IPS-15b (cell line): ENCODE results near the gene PPFIA3.

Source experiments
- H3K27me3 ChIP-seq: one replicate; pipeline ENCODE4 v1.6.1; 2013; ENCODE audit warnings: low read length; ENCODE audit not compliant: control insufficient read depth, insufficient read depth
- H3K36me3 ChIP-seq: one replicate; pipeline ENCODE4 v1.6.1; 2013; ENCODE audit warnings: low read length; ENCODE audit not compliant: control insufficient read depth, insufficient read depth
- H3K4me1 ChIP-seq: one replicate; pipeline ENCODE4 v1.6.1; 2013; ENCODE audit warnings: mild to moderate bottlenecking, low read length; ENCODE audit not compliant: control insufficient read depth, insufficient read depth
- H3K4me3 ChIP-seq: one replicate; pipeline ENCODE4 v1.5.1; 2013; ENCODE audit warnings: low read depth, low read length
- H3K9ac ChIP-seq: one replicate; pipeline ENCODE4 v1.6.1; 2013; ENCODE audit warnings: low read depth, mild to moderate bottlenecking, low read length
- H3K9me3 ChIP-seq: one replicate; pipeline ENCODE4 v1.6.1; 2013; ENCODE audit warnings: mild to moderate bottlenecking, low read length; ENCODE audit not compliant: control insufficient read depth, insufficient read depth

PPFIA3 gene

DNA sequence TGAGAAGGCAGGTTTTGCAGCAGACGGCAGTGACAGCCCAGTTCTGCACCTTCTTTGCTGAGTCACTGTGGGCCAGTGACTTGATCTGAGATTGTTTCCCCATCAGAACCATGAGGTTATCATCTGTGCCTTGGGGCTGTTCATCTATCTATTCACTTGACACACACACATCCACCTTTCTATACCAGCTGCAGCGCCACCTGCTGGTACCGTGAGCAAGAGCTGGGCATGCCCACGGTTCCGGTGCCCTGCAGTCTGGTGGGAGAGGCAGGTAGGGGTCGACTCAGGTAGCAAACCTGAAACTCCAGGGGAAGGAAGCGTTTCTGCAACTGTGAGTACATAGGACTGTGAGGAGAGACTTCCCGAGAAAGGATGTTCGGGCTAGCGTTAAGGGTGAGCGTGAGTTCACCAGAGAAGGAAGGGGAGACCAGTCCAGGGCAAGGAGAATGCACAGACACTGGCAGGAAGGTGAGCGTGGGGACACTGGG is 12.7 kb upstream of the PPFIA3 start:
- H3K4me1 ChIP-seq, result no peaks in the 10 kb centered on the region
- H3K9me3 ChIP-seq, result no peaks in the 10 kb centered on the region
- no peak overlapping the region for H3K4me3 ChIP-seq
- H3K27me3 ChIP-seq, result no peaks in the 10 kb centered on the region
- H3K36me3 ChIP-seq, result peaks cover 56% of the 10 kb centered on the region
- no peak overlapping the region for H3K9ac ChIP-seq

DNA sequence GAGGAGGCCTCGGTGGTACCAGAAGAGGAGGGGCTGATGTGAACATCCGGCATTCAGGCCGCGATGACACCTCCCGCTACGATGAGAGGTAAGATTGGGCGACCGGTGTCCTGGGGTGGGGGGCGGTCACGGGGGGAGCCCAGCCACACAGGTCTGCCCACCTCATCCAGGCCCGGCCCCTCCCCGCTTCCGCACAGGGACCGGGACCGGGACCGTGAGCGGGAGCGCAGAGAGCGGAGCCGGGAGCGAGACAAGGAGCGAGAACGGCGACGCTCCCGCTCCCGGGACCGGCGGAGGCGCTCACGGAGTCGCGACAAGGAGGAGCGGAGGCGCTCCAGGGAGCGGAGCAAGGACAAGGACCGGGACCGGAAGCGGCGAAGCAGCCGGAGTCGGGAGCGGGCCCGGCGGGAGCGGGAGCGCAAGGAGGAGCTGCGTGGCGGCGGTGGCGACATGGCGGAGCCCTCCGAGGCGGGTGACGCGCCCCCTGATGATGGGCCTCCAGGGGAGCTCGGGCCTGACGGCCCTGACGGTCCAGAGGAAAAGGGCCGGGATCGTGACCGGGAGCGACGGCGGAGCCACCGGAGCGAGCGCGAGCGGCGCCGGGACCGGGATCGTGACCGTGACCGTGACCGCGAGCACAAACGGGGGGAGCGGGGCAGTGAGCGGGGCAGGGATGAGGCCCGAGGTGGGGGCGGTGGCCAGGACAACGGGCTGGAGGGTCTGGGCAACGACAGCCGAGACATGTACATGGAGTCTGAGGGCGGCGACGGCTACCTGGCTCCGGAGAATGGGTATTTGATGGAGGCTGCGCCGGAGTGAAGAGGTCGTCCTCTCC is 11.5 kb upstream of the PPFIA3 start:
- Histone ChIP-seq H3K27me3 (no peaks in the 10 kb centered on the region), H3K4me1 (no peaks in the 10 kb centered on the region), H3K4me3 (no peak overlapping the region), H3K36me3 (peaks cover 49% of the 10 kb centered on the region), H3K9me3 (no peaks in the 10 kb centered on the region), H3K9ac (no peak overlapping the region)

DNA sequence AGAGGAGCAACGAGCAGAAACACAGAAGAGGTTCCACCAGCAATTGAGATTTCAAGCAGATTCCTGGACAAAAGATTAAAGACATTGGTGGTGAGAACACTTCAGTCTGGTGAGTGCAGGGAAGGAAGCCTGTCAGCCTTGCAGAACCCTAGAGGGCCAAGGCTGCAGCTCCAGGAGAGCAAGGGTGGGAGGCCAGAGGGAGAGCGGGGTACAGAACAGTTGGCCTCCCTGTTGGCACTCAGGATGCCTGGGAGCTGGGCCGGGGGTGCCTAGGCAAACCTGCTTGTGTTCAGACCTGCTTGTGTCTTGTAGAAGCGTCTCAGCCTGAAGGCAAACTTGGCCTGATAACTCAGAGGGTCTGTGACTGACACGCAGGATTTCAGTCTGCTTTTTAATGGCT is 10.3 kb upstream of the PPFIA3 start:
- no peaks in the 10 kb centered on the region for H3K4me1 ChIP-seq
- no peaks in the 10 kb centered on the region for H3K27me3 ChIP-seq

DNA sequence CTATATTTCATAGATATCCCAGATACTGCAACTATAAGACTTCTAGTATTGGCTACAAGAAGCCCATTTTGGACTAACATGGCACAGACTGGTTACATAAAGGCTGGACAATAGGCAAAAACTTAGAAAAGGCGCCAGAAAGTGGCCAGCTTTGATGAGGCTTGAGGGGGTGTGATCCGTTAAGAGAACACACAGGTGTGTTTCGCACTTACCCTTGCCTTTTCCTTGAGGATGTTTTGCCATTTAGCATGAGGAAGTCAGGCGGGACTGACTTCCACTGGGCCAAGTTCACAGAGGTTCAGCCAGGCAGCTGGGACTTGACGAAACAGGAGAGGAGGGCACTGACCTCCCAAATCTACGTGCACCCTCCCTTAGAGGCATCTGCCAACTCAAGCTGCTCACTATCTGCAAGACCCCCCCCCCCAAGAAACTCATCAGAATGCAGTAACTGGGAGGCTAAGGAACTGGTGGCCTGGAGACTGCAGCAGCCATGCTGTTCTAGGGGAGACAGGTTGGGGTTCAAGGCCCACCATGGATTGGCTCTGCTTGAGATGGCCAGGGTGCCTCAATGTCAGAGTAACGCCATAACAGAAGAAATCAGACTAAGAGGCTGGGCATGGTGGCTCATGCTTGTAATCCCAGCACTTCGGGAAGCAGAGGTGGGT is 9.6 kb upstream of the PPFIA3 start:
- no peaks in the 10 kb centered on the region for H3K4me1 ChIP-seq
- no peak overlapping the region for H3K9ac ChIP-seq
- H3K36me3 ChIP-seq, result peaks cover 32% of the 10 kb centered on the region
- no peaks in the 10 kb centered on the region for H3K27me3 ChIP-seq
- no peak overlapping the region for H3K4me3 ChIP-seq
- H3K9me3 ChIP-seq, result no peaks in the 10 kb centered on the region

More for the DNA sequence above, 10.3 kb upstream of the PPFIA3 start:
- peak overlapping the region; percentile 2 for H3K9ac ChIP-seq
- no peak overlapping the region for H3K4me3 ChIP-seq
- peaks cover 38% of the 10 kb centered on the region for H3K36me3 ChIP-seq
- no peaks in the 10 kb centered on the region for H3K9me3 ChIP-seq

DNA sequence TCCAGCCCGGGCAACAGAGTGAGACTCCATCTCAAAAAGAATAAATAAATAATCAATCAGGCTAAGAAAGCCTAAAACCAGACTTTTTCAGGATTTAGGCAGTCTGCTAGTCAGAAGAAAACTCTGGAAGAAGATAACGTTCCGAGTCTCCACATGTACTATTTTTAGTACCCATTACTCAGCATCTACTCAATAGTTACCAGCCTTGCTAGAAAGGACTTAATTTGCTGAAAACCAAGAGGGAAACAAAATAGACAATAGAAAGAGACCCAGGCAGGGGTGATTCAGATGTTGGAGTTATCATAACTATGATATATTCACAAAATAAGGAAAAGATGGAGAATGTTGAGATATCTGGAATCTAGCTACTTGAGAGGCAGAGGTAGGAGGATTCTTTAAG is 8.8 kb upstream of the PPFIA3 start:
- no peaks in the 10 kb centered on the region for H3K9me3 ChIP-seq
- no peak overlapping the region for H3K4me3 ChIP-seq
- peaks cover 25% of the 10 kb centered on the region for H3K36me3 ChIP-seq
- no peak overlapping the region for H3K9ac ChIP-seq
- peaks cover 5% of the 10 kb centered on the region for H3K27me3 ChIP-seq
- H3K4me1 ChIP-seq, result no peaks in the 10 kb centered on the region

DNA sequence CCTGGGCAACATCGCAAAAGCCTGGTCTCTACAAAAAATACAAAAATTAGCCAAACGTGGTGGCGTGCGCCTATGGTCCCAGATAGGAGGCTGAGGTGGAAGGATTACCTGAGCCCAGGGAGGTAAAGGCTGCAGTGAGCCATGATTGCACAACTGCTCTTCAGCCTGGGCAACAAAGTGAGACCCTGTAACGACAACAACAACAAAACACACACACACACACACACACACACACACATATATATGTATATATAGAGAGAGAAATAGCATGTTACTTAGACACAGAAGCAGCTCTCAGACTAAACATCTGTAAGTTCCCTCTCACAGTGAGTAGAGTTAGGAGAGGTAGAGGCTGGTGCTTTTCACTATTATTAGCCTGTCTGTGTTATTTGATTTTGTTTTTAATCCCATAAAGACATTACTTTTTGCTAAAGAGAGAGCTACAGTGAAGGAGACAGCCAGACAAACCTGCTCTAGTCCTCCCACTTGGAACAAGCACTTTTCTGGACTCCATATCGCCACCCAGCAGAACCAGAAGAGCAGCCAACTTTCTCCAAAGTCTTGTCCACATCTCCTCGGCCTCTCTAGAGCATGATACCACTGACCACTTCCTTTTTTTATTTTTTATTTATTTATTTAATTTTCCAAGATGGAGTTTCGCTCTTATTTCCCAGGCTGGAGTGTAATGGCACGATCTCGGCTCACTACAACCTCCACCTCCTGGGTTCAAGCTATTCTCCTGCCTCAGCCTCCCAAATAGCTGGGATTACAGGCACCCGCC is 7.9 kb upstream of the PPFIA3 start:
- H3K4me1 ChIP-seq, result no peaks in the 10 kb centered on the region
- H3K4me3 ChIP-seq, result no peak overlapping the region
- no peak overlapping the region for H3K9ac ChIP-seq
- H3K9me3 ChIP-seq, result no peaks in the 10 kb centered on the region
- peaks cover 5% of the 10 kb centered on the region for H3K27me3 ChIP-seq
- H3K36me3 ChIP-seq, result peaks cover 25% of the 10 kb centered on the region

DNA sequence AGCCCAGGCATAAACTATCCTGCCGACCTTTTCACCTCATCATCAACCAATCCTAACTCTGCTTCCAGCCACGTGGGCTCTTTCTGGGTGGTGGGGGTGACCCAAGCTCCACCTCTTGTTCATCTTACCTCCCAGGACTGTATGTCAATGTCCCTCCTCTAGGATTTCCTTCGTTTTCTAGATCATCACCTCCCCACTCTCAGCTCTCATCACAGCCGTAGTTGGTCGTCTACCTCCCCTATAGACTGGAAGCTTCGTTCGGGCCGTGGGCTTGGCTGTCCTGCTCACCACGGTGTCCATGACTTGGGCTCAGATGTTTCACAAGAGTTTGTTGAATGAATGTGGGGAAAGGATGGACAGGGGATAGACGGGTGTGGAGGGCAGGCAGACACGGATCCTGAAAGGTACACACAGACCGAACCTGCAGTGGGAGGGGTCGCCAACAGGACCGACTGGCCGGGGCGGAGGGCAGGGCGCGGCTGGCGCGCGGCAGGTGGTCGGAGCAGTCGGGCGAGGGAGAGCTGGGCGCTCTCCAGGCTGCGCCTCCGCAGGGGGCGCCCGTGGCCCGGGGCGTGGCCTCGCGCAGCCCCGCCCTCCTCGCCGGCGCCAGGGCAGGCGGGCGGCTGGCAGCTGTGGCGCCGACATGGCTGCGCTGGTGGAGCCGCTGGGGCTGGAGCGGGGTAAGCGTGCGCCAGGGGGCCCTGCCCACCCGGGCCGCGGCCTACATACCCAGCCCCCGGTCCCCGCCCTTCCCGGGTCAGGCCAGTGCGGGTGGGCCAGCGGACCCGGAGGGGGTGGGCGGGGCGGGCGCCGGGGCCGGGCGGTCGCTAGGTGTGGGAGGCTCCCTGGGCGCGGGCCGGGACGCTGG is 5.3 kb upstream of the PPFIA3 start, which contains the start of gene LIN7B:
TSS of gene LIN7B (plus strand) at position 609 of the 868 bp plus-strand sequence. CDS start at position 644, 35 bp downstream.
- H3K4me3 ChIP-seq, result peak within 1 kb of the TSS; percentile 66
- peaks cover 5% of the 10 kb centered on the region for H3K27me3 ChIP-seq
- peaks cover 2% of the 10 kb centered on the region for H3K36me3 ChIP-seq
- no peaks in the 10 kb centered on the region for H3K9me3 ChIP-seq
- no peaks in the 10 kb centered on the region for H3K4me1 ChIP-seq
- no peak within 1 kb of the TSS for H3K9ac ChIP-seq

DNA sequence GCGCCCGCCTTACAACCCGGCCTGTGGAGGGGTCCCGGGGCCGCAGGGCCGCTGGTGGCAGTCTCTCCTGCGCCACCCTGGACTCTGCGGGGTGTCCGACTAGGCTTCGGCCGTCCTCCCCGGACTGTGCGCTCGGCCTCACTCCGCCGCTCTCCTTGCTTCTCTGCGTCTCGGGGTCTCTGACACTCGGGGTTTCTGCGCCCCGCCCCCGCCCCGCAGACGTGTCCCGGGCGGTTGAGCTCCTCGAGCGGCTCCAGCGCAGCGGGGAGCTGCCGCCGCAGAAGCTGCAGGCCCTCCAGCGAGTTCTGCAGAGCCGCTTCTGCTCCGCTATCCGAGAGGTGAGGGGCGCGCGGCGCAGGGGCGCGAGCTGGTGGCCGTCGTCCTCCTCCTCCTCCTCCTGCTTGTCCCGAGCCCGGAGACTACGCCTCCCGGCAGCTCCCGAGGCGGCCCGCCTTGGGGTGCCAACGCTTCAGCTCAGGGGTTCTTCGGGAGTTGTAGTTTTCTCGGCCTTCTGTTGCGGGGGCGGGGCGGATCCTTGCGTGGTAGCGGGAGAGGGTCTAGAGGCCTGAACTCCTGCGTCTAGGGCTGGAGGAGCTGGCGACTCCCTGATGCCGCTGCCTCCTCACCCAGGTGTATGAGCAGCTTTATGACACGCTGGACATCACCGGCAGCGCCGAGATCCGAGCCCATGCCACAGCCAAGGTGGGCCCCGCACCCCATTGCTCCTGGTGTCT is 4.5 kb upstream of the PPFIA3 start:
- Histone ChIP-seq H3K4me1 (no peaks in the 10 kb centered on the region), H3K9ac (no peak overlapping the region), H3K4me3 (peak overlapping the region; percentile 66), H3K36me3 (no peaks in the 10 kb centered on the region), H3K27me3 (peaks cover 7% of the 10 kb centered on the region), H3K9me3 (no peaks in the 10 kb centered on the region)

DNA sequence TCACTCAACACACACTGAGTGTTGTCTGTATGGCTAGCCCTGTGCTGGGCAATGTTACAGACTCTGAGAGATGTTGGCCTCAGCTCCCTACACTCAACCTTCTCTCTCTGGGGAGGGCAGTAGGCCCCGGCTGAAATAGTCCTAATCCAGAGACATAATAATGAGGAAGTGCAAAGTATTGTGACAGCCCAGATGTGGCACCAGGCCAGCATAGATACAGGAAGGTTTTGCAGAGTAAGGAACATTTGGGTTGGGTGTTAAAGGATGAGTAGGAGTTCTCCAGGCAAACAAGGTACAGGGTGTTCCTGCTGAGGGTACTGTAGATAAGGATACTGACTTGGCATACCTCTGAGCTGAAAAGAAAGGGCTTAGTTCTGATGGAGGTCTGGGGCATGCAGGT is 2.8 kb upstream of the PPFIA3 start:
- no peak overlapping the region for H3K9ac ChIP-seq
- H3K27me3 ChIP-seq, result peaks cover 20% of the 10 kb centered on the region
- H3K36me3 ChIP-seq, result no peaks in the 10 kb centered on the region
- H3K9me3 ChIP-seq, result no peaks in the 10 kb centered on the region
- no peaks in the 10 kb centered on the region for H3K4me1 ChIP-seq
- H3K4me3 ChIP-seq, result no peak overlapping the region

DNA sequence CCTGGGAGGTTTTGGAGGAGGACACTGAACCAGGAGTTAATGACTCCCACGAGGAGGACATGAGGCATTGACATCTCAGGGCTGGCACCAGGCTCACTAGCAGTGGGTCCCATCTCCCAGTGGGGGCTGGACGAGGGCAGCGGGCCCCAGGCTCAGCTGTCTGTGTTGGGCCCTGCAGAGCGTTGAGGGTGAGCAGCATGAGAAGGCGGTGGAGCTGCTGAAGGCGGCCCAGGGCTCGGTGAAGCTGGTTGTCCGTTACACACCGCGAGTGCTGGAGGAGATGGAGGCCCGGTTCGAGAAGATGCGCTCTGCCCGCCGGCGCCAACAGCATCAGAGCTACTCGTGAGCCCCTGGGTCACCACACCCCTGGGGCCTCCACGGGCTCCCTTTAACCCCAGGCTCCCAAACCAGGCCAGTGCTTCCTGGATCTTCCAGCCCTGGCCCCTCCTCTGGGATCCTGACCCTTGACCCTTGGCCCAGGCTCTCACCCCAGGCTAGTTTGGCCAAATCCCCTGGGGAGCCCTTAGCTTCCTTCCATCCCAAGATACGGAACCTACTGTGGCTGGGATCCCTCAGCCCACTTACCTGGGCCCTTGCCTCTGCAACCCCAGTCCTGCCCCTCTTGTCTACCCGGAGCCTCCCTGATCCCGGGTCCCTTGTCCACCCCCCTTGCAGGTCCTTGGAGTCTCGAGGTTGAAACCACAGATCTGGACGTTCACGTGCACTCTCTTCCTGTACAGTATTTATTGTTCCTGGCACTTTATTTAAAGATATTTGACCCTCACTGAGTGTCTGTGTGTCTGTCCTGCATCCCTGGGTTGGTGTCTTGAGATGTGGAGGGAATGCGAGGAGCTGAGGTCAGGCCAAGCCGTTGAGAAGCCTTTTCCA is 1.4 kb upstream of the PPFIA3 start:
- Histone ChIP-seq H3K4me3 (peak overlapping the region; percentile 82), H3K9ac (peak overlapping the region; percentile 28)

More for the DNA sequence above, 1.4 kb upstream of the PPFIA3 start:
- Histone ChIP-seq H3K36me3 (no peaks in the 10 kb centered on the region), H3K4me1 (no peaks in the 10 kb centered on the region), H3K27me3 (peaks cover 24% of the 10 kb centered on the region), H3K9me3 (no peaks in the 10 kb centered on the region)
